OCI-LY1 (cell line): ENCODE results near the gene CCNY.

Source experiments
- EZH2 ChIP-seq: fragments of 200-600 bp; sonication (generic), shearing (Covaris generic); IDR thresholded peaks from 2 replicates; pipeline ENCODE4 v1.8.0; 2017; ENCODE audit warnings: borderline replicate concordance, mixed run types, mild to moderate bottlenecking, antibody characterized with exemption, low read length, moderate library complexity, mixed read lengths
- TF ChIP-seq, protein P1 (sequence below): fragments of 200-600 bp; sonication (generic), shearing (Covaris generic); IDR thresholded peaks from 2 replicates; pipeline ENCODE4 v1.5.1; 2017; ENCODE audit warnings: mild to moderate bottlenecking, antibody characterized with exemption, low read length, moderate library complexity, mixed read lengths

DNA sequence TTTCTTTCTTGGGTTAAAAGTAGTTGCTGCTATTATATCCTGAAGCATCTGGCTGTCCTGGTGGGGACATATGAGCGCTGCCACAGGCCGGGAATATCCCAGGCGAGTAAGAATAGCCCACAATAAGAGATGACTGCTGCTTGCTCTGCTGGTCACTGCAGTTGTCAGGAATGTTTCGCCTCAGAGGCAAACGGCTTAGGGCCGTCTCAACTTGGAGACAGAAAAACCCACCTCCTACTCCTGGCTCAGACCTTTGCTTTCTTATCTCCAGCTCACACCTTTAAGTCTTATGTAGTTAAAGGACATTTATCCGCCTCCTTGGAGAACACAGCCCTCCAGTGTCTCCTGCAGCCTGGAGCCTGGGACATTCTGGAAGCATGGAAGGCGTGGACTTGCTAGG, 268.9 kb downstream of the CCNY start, which contains the start of gene GJD4:
- no peak for TF ChIP-seq EZH2
- TF ChIP-seq, protein P1, sequence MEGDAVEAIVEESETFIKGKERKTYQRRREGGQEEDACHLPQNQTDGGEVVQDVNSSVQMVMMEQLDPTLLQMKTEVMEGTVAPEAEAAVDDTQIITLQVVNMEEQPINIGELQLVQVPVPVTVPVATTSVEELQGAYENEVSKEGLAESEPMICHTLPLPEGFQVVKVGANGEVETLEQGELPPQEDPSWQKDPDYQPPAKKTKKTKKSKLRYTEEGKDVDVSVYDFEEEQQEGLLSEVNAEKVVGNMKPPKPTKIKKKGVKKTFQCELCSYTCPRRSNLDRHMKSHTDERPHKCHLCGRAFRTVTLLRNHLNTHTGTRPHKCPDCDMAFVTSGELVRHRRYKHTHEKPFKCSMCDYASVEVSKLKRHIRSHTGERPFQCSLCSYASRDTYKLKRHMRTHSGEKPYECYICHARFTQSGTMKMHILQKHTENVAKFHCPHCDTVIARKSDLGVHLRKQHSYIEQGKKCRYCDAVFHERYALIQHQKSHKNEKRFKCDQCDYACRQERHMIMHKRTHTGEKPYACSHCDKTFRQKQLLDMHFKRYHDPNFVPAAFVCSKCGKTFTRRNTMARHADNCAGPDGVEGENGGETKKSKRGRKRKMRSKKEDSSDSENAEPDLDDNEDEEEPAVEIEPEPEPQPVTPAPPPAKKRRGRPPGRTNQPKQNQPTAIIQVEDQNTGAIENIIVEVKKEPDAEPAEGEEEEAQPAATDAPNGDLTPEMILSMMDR: no peak
